Uterus (tissue), 4 donors: ENCODE measurements around the gene VKORC1. TPM values are rescaled to one million over a fixed set of nuclear protein-coding genes. Genes with fewer than 3 reads are reported as not detected.

Experiments
- DNase-seq, 2 donors: peaks; one replicate each; pipeline ENCODE4 v3.0.0-alpha.2; 2019 to 2020
- H3K27ac ChIP-seq, 2 donors: fragments of 200-600 bp; sonication (generic); 1 replicate in 1 of 2; 2 replicates in 1 of 2; pipeline ENCODE4 v1.5.1; 2016 to 2018
- H3K27me3 ChIP-seq, 2 donors: fragments of 200-600 bp; sonication (generic); one replicate each; pipeline ENCODE4 v1.5.1; 2018 to 2019; ENCODE audit warnings: control low read depth in 1 of 2
- H3K36me3 ChIP-seq, 2 donors: fragments of 200-600 bp; sonication (generic); one replicate each; pipeline ENCODE4 v1.5.1; 2019; ENCODE audit warnings: control low read depth in 1 of 2
- H3K4me1 ChIP-seq, 2 donors: fragments of 200-600 bp; sonication (generic); one replicate each; pipeline ENCODE4 v1.5.1; 2018 to 2019; ENCODE audit warnings: control low read depth in 1 of 2
- H3K4me3 ChIP-seq, 2 donors: fragments of 200-600 bp; sonication (generic); 1 replicate in 1 of 2; 2 replicates in 1 of 2; pipeline ENCODE4 v1.5.1; 2018 to 2019; ENCODE audit warnings: mild to moderate bottlenecking in 1 of 2
- H3K9me3 ChIP-seq, 2 donors: fragments of 200-600 bp; sonication (generic); one replicate each; pipeline ENCODE4 v1.5.1; 2019; ENCODE audit warnings: control low read depth in 1 of 2
- POLR2A ChIP-seq, 2 donors: fragments of 450-650 bp; IDR thresholded peaks; one replicate each; pipeline ENCODE4 v1.6.1; 2016; ENCODE audit warnings: antibody characterized with exemption in 2 of 2, mild to moderate bottlenecking in 1 of 2, moderate library complexity in 1 of 2
- intact Hi-C: fragments of 100-400 bp; cut with DNase I; formaldehyde crosslinking; loops from one replicate; pipeline ENCODE4 v1.15.1; 2023; ENCODE audit warnings: low total_unique reads
- total RNA-seq, 4 donors: library from RNA; depleted of rRNA in 3 of 4; stranded (reverse); fragments of >200 nt in 3 of 4; gene quantifications; one replicate each; pipeline versions ENCODE4 v1.1.0 to v1.2.4, GENCODE V29; 2014 to 2023
- TF ChIP-seq, protein P1 (sequence below), 4 experiments: fragments of 200-600 bp in 2 of 4; fragments of 450-650 bp in 2 of 4; sonication (generic) in 2 of 4; IDR thresholded peaks; one replicate each; pipeline ENCODE4 v1.5.1; 2016 to 2019; ENCODE audit warnings: antibody characterized with exemption in 4 of 4, mild to moderate bottlenecking in 2 of 4, moderate library complexity in 1 of 4
- donor health status: DM: yes; HTN: yes; CAD: no.

Gene VKORC1
- total RNA-seq, 4 donors from 2014 or later: 68.7 to 81.8 (median 73.5) TPM

DNA sequence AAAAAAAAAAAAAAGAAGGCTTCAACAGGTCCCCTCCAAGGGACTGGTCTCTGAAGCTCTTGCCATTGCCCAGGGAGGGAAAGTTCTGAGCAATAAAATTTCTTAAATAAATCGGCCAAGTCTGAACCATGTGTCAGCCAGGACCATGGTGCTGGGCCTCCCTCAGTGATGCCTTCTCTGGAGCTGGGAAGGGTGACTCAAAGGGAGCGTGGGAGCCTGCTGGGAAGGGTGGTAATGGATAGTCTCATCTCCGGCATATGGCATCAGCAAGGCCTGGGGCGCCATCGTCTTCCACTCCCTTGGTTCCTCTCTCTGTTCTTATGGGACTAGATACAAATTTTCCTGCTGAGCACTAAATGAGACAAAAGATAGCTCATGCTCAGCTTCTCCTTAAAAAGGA, 2.3 kb downstream of the VKORC1 start:
- intact Hi-C loops: no loop called here
- H3K9me3 ChIP-seq: no peaks in the 10 kb centered on the region
- H3K4me1 ChIP-seq: peaks cover 0 to 3% of the 10 kb centered on the region in 2 donors
- DNase-seq: no peak
- H3K27ac ChIP-seq: no peak overlapping the region
- no peak overlapping the region for H3K4me3 ChIP-seq
- no peaks in the 10 kb centered on the region for H3K27me3 ChIP-seq
- no peaks in the 10 kb centered on the region for H3K36me3 ChIP-seq
- TF ChIP-seq POLR2A (IDR thresholded peaks at IDR 0.05): no peak
- TF ChIP-seq, protein P1, sequence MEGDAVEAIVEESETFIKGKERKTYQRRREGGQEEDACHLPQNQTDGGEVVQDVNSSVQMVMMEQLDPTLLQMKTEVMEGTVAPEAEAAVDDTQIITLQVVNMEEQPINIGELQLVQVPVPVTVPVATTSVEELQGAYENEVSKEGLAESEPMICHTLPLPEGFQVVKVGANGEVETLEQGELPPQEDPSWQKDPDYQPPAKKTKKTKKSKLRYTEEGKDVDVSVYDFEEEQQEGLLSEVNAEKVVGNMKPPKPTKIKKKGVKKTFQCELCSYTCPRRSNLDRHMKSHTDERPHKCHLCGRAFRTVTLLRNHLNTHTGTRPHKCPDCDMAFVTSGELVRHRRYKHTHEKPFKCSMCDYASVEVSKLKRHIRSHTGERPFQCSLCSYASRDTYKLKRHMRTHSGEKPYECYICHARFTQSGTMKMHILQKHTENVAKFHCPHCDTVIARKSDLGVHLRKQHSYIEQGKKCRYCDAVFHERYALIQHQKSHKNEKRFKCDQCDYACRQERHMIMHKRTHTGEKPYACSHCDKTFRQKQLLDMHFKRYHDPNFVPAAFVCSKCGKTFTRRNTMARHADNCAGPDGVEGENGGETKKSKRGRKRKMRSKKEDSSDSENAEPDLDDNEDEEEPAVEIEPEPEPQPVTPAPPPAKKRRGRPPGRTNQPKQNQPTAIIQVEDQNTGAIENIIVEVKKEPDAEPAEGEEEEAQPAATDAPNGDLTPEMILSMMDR (IDR thresholded peaks at IDR 0.05): no peak

DNA sequence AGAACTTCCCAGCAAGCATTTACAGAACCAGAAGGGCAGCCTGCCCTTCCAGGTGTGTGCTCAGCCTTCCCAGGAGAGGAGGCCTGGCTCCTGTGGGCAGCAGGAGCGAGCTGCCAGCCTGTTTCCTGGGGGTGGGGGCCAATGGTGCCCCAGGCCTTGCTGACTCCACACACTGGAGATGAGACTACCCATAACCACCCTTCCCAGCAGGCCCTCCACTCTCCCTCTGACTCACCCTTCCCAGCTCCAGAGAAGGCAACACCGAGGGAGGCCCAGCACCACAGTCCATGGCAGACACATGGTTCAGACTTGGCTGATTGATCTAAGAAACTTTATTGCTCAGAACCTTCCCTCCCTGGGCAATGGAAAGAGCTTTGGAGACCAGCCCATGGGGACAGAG, 4.1 kb downstream of the VKORC1 start:
- no peak for DNase-seq
- H3K36me3 ChIP-seq: no peaks in the 10 kb centered on the region
- TF ChIP-seq, protein P1 (IDR thresholded peaks at IDR 0.05): no peak
- TF ChIP-seq POLR2A (IDR thresholded peaks at IDR 0.05): no peak
- no peak overlapping the region for H3K27ac ChIP-seq
- no peaks in the 10 kb centered on the region for H3K9me3 ChIP-seq
- H3K4me1 ChIP-seq: peaks cover 0 to 3% of the 10 kb centered on the region in 2 donors
- intact Hi-C loops: no loop called here
- H3K27me3 ChIP-seq: no peaks in the 10 kb centered on the region
- H3K4me3 ChIP-seq: no peak overlapping the region

DNA sequence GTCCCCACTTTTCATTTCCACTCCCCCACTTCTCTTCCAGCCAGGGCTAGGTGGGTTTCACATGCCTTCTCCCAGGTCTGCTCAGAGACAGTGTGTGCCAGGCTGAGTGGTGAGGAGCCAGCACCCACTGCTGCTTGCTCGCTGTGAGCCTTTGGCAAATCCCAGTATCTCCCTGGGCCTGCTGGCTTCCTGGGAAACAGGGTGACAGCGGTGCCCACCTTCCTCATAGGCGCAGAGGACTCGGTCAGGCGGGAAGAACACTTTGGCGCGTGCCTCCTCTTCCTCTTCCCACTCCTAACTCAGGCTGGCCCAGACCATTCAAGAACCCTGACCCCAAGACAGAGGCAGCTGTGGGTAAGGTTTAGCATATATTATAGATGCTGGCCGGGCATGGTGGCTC, 5.4 kb downstream of the VKORC1 start:
- peaks cover 0 to 3% of the 10 kb centered on the region in 2 donors for H3K4me1 ChIP-seq
- intact Hi-C loops: no loop called here
- H3K9me3 ChIP-seq: no peaks in the 10 kb centered on the region
- no peak for TF ChIP-seq POLR2A (IDR thresholded peaks at IDR 0.05)
- TF ChIP-seq, protein P1 (IDR thresholded peaks at IDR 0.05): no peak
- no peak overlapping the region for H3K27ac ChIP-seq
- no peaks in the 10 kb centered on the region for H3K36me3 ChIP-seq
- DNase-seq: no peak
- H3K4me3 ChIP-seq: no peak overlapping the region
- no peaks in the 10 kb centered on the region for H3K27me3 ChIP-seq

DNA sequence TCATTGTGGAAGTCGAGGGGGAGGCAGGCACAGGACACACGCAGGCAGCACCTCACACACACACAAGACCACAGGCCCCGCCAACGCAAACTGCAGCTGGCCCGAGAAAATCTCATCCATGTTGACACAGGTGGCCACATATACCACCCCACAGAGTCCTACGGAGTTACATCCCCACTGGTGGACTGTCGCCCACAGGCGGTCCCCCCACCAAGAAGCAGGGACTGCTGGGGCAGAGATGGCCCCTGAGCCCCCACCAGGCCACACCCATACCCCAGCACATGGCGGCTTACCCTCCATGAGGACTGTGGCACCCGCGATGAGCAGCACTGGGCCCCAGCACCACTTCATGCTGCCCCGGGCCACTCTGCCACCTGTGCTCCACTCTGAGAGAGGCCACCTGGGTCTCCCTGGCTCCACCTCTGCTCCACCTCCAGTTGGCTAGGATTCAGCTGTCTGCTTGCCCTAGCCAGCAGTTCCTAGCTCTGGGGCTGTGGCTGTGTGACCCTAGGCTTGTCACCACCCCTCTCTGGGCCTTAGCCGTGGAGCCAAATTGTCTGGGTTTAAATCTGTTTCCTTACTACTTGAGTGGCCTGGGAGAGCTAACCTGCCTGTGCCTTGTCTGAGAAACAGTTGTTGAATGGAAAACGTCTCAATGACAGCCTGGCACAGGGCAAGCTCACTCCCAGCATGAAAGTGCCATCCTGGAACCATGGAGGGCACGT, 6.0 kb downstream of the VKORC1 start, which contains the start of gene PRSS53:
Gene PRSS53 (minus strand): TSS at position 485 of the 725 bp plus-strand sequence. CDS start 134 bp downstream, at position 351.
- no peak for DNase-seq
- Histone ChIP-seq H3K27me3 (no peaks in the 10 kb centered on the region), H3K4me3 (no peak within 1 kb of the TSS), H3K27ac (no peak within 1 kb of the TSS), H3K9me3 (no peaks in the 10 kb centered on the region), H3K36me3 (no peaks in the 10 kb centered on the region), H3K4me1 (peaks cover 0 to 3% of the 10 kb centered on the region in 2 donors)
- TF ChIP-seq POLR2A (IDR thresholded peaks at IDR 0.05): no peak
- TF ChIP-seq, protein P1 (IDR thresholded peaks at IDR 0.05): no peak
- intact Hi-C loops: no loop called here

- TF ChIP-seq POLR2A (IDR thresholded peaks at IDR 0.05): no peak
- TF ChIP-seq, protein P1 (IDR thresholded peaks at IDR 0.05): no peak
- Histone ChIP-seq H3K4me3 (no peak overlapping the region), H3K4me1 (no peaks in the 10 kb centered on the region), H3K27me3 (no peaks in the 10 kb centered on the region), H3K9me3 (no peaks in the 10 kb centered on the region), H3K27ac (no peak overlapping the region), H3K36me3 (no peaks in the 10 kb centered on the region)
- no peak for DNase-seq
- intact Hi-C loops: no loop called here
These were observed 6.6 kb downstream of the VKORC1 start for GRCh38 chr16:31087971-31088370.
